Measurements from ENCODE around the gene DCUN1D1.
A peak's percentile ranks its signal among the peaks of the same experiment; 100 is the strongest.
"Not testable (repeated sequence)": the region's sequence is repeated elsewhere in the genome, so short reads cannot be mapped to it uniquely, and the experiment has no call there.

DCUN1D1 gene

DNA sequence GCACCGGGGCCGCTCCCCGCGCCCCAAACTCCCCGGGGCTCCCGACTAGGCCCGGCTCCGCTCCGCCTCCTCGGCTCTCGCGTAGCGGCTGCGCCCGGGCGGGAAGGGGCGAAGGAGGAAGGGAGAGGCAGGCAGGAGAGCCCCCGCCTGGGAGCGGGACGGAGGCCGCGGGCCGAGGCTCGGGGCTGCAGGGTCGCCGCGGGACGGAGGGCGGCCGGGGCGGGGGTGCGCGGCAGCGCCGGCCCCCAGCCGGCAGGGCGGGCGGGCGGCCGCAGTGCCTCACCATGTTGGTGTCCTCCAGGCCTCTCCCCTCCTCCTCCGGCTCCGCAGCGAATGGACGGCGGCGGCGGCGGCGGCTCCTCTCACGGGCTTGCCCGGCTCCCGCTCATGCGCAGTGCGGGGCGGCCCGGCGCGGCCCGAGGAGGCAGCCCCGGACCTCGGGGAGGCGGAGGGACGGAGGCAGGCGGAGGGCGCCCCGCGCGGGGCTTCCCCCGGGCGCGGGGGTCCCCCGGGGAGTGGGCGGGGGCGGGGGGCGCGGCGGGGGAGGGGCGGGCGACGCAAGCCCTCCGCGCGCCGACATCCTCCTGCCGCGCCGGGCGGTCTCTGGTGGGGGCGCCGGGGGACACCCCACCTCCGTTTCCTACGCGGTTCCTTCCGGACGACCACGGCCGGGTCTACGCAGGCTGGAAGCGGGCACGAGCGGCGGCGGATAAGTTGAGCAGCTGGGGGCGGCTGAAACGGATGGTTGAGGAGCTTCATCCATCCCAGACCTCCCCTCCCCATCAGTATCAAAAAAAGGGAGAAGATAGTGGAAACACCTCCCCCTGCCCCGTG, at the start of gene DCUN1D1:
Gene DCUN1D1, minus strand, starts transcription at position 335 of the 834 bp plus-strand sequence. Its CDS starts 49 bp downstream, at position 286.
- FAIRE-seq (no peak), DNase-seq (ENCODE audit: low spot score) (peak; percentile 96)

GRCh38 chr3:183028416-183028815, 48.1 kb upstream of the DCUN1D1 start:
- FAIRE-seq (no peak), DNase-seq (ENCODE audit: low spot score) (no peak)

DNA sequence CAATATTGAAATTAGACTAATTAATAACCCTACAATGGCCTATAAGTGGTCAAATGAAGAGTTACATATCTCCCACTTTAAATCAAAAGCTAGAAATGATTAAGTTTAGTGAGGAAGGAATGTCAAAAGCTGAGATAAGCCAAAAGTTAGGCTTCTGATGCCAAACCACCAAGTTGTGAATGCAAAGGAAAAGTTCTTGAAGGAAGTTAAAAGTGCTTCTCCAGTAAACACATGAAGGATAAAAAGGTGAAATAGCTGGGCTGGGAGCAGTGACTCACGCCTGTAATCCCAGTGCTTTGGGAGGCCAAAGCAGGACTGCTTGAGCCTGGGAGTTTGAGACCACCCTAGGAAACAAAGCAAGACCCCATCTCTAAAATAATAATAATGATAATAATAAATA, 46.9 kb upstream of the DCUN1D1 start:
- FAIRE-seq (no peak), DNase-seq (ENCODE audit: low spot score) (no peak)

- FAIRE-seq, result no peak
- DNase-seq (ENCODE audit: low spot score), result no peak
Observed at GRCh38 chr3:183022936-183023516, 42.7 kb upstream of the DCUN1D1 start.

DNA sequence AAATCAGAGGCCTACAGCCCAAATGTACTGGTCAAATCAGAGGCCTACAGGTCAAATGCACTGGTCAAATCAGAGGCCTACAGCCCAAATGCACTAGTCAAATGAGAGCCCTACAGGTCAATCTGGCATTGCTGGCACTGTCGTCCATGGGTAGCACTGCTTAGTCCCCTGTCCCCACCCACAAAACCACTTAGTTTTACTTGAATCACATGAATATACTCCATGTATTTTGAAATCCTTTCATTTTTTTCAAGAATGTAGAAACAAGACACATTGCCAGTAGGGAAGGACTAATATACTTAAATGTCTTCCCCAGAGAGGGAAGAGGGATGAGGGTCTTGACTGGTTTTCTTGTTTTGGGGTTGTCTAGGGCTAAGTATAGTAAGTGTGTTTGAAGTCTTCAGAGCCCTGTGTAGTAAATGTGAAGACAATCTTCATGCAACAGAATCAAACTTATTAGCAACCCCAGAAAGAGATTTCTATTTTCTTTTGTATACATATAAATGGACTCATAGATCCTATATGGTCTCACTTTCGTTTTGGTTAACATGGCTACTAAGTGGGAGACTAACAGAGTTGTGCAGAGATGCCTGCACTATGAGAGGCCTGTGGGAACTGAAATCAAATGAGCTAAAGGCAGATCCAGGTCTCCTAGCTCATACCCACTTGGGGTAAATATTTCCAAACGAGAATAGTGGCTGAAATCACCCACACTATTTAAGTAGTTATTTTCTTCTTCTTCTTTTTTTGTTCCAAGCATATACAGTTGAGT, 38.3 kb upstream of the DCUN1D1 start:
- FAIRE-seq (no peak), DNase-seq (ENCODE audit: low spot score) (no peak)

GRCh38 chr3:183015185-183015584, 34.8 kb upstream of the DCUN1D1 start:
- FAIRE-seq (no peak), DNase-seq (ENCODE audit: low spot score) (no peak)

DNA sequence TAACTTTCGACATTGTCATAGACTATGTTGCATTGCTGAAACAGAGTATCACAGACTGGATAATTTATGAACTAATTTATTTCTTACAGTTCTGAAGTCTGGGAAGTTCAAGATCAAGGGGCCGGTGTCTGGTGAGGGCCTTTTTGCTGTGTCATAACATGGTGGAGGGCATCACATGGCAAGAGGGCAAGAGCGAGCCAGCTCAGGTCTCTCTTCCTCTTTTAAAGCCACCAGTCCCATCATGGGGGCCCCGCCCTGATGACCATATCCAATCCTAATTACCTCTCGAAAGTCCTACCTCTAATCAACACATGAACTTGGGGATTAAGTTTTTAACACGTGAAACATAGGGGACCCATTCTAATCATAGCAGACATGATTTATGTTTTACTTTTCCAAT, 33.5 kb upstream of the DCUN1D1 start:
- DNase-seq (ENCODE audit: low spot score) (no peak), FAIRE-seq (no peak)

GRCh38 chr3:183013074-183013473, 32.7 kb upstream of the DCUN1D1 start:
- FAIRE-seq (no peak), DNase-seq (ENCODE audit: low spot score) (no peak)

- FAIRE-seq, result no peak
- DNase-seq (ENCODE audit: low spot score), result no peak
Observed at GRCh38 chr3:183008800-183009199, 28.5 kb upstream of the DCUN1D1 start.

- FAIRE-seq (no peak), DNase-seq (ENCODE audit: low spot score) (no peak)
Observed at GRCh38 chr3:183008303-183008702, 28.0 kb upstream of the DCUN1D1 start.

DNA sequence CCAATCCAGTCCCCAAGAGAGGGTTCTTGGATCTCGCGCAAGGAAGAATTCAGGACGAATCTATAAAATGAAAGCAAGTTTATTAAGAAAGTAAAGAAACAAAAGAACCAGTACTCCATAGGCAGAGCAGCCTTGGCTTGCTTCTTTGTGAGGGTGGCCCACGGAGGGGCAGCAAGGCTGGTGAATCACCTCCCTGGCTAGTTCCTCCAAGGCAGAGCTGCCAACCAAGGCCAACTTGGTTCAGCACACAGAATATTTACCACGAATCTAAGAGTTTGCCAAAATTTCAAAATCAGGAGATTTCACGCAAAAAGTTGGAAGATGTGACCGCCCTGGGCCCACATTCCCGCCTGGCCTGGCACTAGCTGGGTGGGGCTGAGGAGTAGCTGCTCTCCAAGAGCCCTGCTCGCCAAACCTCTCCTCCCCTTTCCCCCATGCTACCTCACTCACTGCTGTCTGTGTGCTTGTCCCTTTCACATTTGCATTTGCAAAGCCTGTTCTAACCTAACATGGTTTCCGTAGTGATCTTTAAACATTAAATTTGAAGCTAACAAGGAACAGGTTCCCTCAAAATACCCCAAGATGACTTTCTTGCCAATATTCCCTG, 26.2 kb upstream of the DCUN1D1 start:
- no peak for DNase-seq (ENCODE audit: low spot score)
- FAIRE-seq, result no peak

- DNase-seq (ENCODE audit: low spot score) (no peak), FAIRE-seq (no peak)
Observed at GRCh38 chr3:182999767-183000166, 19.4 kb upstream of the DCUN1D1 start.

GRCh38 chr3:182993486-182994201, 13.3 kb upstream of the DCUN1D1 start:
- not testable (repeated sequence) for FAIRE-seq; DNase-seq (ENCODE audit: low spot score)

- no peak for FAIRE-seq
- DNase-seq (ENCODE audit: low spot score), result no peak
Observed at GRCh38 chr3:182989566-182989965, 9.2 kb upstream of the DCUN1D1 start.

- DNase-seq (ENCODE audit: low spot score) (no peak), FAIRE-seq (no peak)
Observed at GRCh38 chr3:182986021-182986420, 5.7 kb upstream of the DCUN1D1 start.

- DNase-seq (ENCODE audit: low spot score) (no peak), FAIRE-seq (no peak)
Observed at GRCh38 chr3:182983876-182984275, 3.5 kb upstream of the DCUN1D1 start.

DNA sequence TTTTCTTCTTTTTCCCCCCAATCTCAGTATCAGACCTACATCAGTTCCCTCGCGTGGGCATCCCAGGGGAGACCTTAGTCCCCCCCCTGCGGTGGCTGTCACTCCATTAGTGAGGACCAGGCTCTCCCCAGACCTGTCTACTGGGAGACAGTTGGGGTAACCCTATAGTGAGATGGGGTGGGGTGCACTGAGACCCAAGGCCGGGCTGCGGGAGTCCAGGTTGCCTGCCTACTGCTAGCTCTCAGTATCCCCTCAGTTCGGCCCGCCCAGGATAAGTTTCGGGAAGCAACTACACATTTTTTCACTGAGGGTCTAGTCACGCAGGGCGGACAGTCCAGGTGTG, 671 bp upstream of the DCUN1D1 start:
- FAIRE-seq (no peak), DNase-seq (ENCODE audit: low spot score) (peak; percentile 8)

DNA sequence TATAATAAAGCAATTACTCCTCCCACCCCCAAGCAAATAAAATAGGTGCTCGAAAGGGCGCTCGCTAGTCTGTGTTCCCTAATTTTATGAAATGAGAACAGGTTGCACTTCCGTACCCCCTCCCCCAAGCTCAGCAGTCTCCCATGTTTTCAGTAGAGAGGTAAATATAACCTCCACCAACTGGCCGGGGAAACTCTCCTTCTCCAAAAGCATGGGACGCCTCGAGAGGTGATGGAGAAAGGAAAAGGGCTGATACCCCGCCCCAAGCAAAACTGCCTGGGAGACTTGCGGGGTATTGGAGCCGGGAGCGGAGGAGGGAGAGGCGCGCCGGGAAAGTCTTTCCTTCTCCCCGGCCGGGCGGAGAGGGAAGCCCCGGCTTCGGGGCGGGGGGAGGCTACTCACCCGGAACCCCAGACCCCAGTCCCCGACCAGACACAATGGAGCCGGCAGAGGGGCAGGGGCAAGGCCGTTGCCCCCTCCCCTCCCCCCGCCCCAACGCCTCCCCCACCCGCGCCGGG, 605 bp downstream of the DCUN1D1 start:
- FAIRE-seq (no peak), DNase-seq (ENCODE audit: low spot score) (peak; percentile 53)

DNA sequence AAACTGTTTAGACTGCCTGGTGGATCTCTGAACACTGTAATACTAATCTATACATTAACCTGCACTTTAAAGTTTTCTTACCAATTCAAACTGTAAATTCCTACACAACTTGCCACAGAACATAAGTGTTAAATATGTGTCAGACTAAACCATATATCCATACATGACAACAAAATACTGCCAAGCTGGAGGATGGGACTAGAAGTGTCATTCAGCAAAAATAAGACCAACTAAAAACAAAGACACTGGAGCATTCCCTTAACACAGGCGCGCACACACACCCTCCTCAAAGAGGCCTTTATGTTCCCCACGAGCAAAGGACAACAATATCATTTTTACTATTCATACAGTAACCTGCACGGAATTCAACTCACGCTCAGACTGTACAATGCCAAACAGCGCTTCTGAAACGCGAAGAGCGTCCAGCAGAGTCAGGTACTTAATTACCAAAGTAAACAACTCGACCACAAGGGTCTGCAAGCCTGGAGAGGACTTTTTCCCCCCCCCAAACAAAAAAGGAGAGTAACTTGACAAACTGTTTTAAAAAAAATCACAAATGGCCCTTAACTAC, 1.1 kb downstream of the DCUN1D1 start:
- FAIRE-seq (no peak), DNase-seq (ENCODE audit: low spot score) (no peak)

DNA sequence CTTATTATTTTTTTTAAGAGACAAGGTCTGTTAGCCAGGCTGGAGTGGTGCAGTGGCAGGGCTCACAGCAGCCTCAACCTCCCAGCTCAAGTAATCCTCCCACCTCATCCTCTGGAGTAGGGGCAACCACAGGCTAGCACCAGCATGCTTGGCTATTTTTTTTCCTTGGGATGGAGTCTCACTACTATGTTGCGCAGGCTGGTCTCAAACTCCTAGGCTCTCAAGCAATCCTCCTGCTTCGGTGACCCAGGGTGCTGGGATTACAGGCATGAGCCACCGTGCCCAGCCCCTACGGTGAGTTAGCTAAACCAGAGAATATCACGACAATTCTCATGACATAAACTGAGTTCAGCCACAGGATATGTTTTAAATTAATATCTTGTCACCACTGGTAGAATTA, 2.0 kb downstream of the DCUN1D1 start:
- FAIRE-seq (no peak), DNase-seq (ENCODE audit: low spot score) (no peak)

GRCh38 chr3:182973047-182973446, 7.3 kb downstream of the DCUN1D1 start:
- DNase-seq (ENCODE audit: low spot score), result no peak

More at GRCh38 chr3:182973047-182973446, 7.3 kb downstream of the DCUN1D1 start:
- no peak for FAIRE-seq
